Astrocyte (in vitro differentiated cells and primary cell): ENCODE data around the gene CTXN3. TPM values are rescaled to one million over a fixed set of nuclear protein-coding genes. Genes with fewer than 3 reads are reported as not detected.

Experiments used
- DNase-seq: peaks from one replicate; pipeline ENCODE4 v3.0.0-alpha.2; 2010; ENCODE audit warnings: low read depth
- FAIRE-seq: peaks from 2 replicates; lab custom pipeline; 2011; peaks lifted over from hg19 to GRCh38; lab: Jason Lieb, UNC
- H2AFZ ChIP-seq: 2 replicates; pipeline ENCODE4 v1.6.0; 2012; ENCODE audit warnings: low read depth, low read length, inconsistent platforms
- H3K27ac ChIP-seq: 2 replicates; pipeline ENCODE4 v1.5.1; 2011; ENCODE audit warnings: low read depth, low read length, inconsistent platforms
- H3K27me3 ChIP-seq: 2 replicates; pipeline ENCODE4 v1.6.0; 2011; ENCODE audit warnings: low read length, inconsistent platforms; ENCODE audit not compliant: insufficient read depth
- H3K36me3 ChIP-seq: 2 replicates; pipeline ENCODE4 v1.5.1; 2011; ENCODE audit warnings: low read length, inconsistent platforms; ENCODE audit not compliant: insufficient read depth
- H3K4me1 ChIP-seq: 2 replicates; pipeline ENCODE4 v1.5.1; 2011; ENCODE audit warnings: low read length, inconsistent platforms; ENCODE audit not compliant: insufficient read depth
- H3K4me2 ChIP-seq: 2 replicates; pipeline ENCODE4 v1.6.0; 2012; ENCODE audit warnings: low read length, inconsistent platforms
- H3K4me3 ChIP-seq: 2 replicates; pipeline ENCODE4 v1.5.1; 2011; ENCODE audit warnings: low read depth, mild to moderate bottlenecking, low read length, inconsistent platforms; ENCODE audit not compliant: insufficient read depth
- H3K79me2 ChIP-seq: 2 replicates; pipeline ENCODE4 v1.6.0; 2012; ENCODE audit warnings: mild to moderate bottlenecking, low read length, inconsistent platforms; ENCODE audit not compliant: insufficient read depth
- H3K9ac ChIP-seq: 2 replicates; pipeline ENCODE4 v1.6.0; 2012; ENCODE audit warnings: mild to moderate bottlenecking, low read length, inconsistent platforms
- H3K9me3 ChIP-seq: 2 replicates; pipeline ENCODE4 v1.5.1; 2012; ENCODE audit warnings: low read depth, mild to moderate bottlenecking, low read length, inconsistent platforms; ENCODE audit not compliant: insufficient read depth
- H4K20me1 ChIP-seq: 2 replicates; pipeline ENCODE4 v1.6.0; 2012; ENCODE audit warnings: low read length, inconsistent platforms; ENCODE audit not compliant: insufficient read depth
- H3K27ac Mint-ChIP-seq: one replicate; pipeline ENCODE4 v1.8.0; 2021; ENCODE audit warnings: mild to moderate bottlenecking, mixed read lengths; ENCODE audit not compliant: unreplicated experiment
- H3K27me3 Mint-ChIP-seq: one replicate; pipeline ENCODE4 v1.8.0; 2021; ENCODE audit warnings: low read depth, mixed read lengths; ENCODE audit not compliant: unreplicated experiment
- H3K36me3 Mint-ChIP-seq: one replicate; pipeline ENCODE4 v1.8.0; 2021; ENCODE audit warnings: low read depth, mixed read lengths; ENCODE audit not compliant: unreplicated experiment
- H3K4me1 Mint-ChIP-seq: one replicate; pipeline ENCODE4 v1.8.0; 2021; ENCODE audit warnings: low read depth, mixed read lengths; ENCODE audit not compliant: unreplicated experiment
- H3K4me3 Mint-ChIP-seq: one replicate; pipeline ENCODE4 v1.8.0; 2021; ENCODE audit warnings: mild to moderate bottlenecking, moderate library complexity, mixed read lengths; ENCODE audit not compliant: unreplicated experiment
- H3K9me3 Mint-ChIP-seq: one replicate; pipeline ENCODE4 v1.8.0; 2021; ENCODE audit warnings: mild to moderate bottlenecking, mixed read lengths; ENCODE audit not compliant: unreplicated experiment
- EZH2 ChIP-seq: IDR thresholded peaks from 2 replicates; pipeline ENCODE4 v1.6.1; 2012; ENCODE audit warnings: mild to moderate bottlenecking, low read length, inconsistent platforms; ENCODE audit not compliant: insufficient read depth
- total RNA-seq: library from RNA; stranded (reverse); gene quantifications from 2 replicates; pipeline ENCODE4 v1.2.1, GENCODE V29; 2021
- TF ChIP-seq, protein P1 (sequence below): IDR thresholded peaks from 2 replicates; pipeline ENCODE4 v1.5.1; 2011; ENCODE audit warnings: low read depth, mild to moderate bottlenecking, inconsistent platforms, low read length, moderate library complexity; ENCODE audit not compliant: insufficient read depth

The CTXN3 gene
- total RNA-seq, 1 donor from 2014 or later: not detected

GRCh38 chr5:127645300-127645726, 3.6 kb upstream of the CTXN3 start:
- TF ChIP-seq, protein P1, sequence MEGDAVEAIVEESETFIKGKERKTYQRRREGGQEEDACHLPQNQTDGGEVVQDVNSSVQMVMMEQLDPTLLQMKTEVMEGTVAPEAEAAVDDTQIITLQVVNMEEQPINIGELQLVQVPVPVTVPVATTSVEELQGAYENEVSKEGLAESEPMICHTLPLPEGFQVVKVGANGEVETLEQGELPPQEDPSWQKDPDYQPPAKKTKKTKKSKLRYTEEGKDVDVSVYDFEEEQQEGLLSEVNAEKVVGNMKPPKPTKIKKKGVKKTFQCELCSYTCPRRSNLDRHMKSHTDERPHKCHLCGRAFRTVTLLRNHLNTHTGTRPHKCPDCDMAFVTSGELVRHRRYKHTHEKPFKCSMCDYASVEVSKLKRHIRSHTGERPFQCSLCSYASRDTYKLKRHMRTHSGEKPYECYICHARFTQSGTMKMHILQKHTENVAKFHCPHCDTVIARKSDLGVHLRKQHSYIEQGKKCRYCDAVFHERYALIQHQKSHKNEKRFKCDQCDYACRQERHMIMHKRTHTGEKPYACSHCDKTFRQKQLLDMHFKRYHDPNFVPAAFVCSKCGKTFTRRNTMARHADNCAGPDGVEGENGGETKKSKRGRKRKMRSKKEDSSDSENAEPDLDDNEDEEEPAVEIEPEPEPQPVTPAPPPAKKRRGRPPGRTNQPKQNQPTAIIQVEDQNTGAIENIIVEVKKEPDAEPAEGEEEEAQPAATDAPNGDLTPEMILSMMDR: no peak
- no peak for TF ChIP-seq EZH2
- Histone ChIP-seq H3K27ac (no peak overlapping the region), H3K27me3 (peaks cover 10% of the 10 kb centered on the region), H4K20me1 (no peaks in the 10 kb centered on the region), H3K79me2 (no peaks in the 10 kb centered on the region), H3K9ac (no peak overlapping the region), H3K36me3 (no peaks in the 10 kb centered on the region), H3K4me2 (no peak overlapping the region), H3K9me3 (no peaks in the 10 kb centered on the region), H3K4me3 (no peak overlapping the region), H3K4me1 (peaks cover 3% of the 10 kb centered on the region), H2AFZ (no peak overlapping the region)
- H3K27me3 Mint-ChIP-seq: no peaks in the 10 kb centered on the region
- H3K4me1 Mint-ChIP-seq: peaks cover 13% of the 10 kb centered on the region
- H3K4me3 Mint-ChIP-seq: no peak overlapping the region
- H3K9me3 Mint-ChIP-seq: no peaks in the 10 kb centered on the region
- DNase-seq (no peak), FAIRE-seq (no peak)
- H3K27ac Mint-ChIP-seq: no peak overlapping the region
- no peaks in the 10 kb centered on the region for H3K36me3 Mint-ChIP-seq

DNA sequence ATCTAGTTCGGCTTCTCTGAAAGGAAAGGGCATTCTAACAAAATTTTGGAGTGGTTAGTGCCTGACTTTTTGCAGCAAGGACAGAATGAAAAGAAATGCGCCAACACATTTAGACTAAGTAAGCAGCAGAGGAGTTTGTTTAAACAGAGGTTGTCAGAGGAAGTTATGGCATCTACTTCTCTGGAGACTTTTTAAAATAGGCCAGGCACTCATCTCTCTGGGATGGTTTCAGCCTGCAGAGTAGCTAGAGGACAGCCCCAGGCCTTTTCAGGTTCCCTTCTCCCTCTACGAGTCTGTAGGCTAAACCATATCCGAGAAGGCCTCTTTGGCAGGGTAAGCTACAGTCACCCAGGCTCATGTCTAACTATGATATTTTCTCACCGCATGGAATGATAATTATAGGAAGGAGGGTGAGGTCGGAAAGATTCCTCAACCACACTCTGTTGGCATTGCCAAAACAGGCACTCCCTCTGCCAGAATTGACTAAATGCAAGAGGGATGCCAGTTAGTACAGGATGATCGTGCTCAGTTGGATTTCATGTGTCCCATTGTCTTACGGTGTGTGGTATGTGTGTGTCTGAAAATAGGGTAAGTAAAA, 1.4 kb upstream of the CTXN3 start:
- Histone ChIP-seq H3K4me2 (no peak overlapping the region), H3K4me3 (no peak overlapping the region), H4K20me1 (no peaks in the 10 kb centered on the region), H3K4me1 (peaks cover 13% of the 10 kb centered on the region), H3K36me3 (no peaks in the 10 kb centered on the region), H3K27ac (no peak overlapping the region), H3K9ac (no peak overlapping the region), H3K27me3 (peaks cover 10% of the 10 kb centered on the region), H3K79me2 (no peaks in the 10 kb centered on the region), H3K9me3 (no peaks in the 10 kb centered on the region), H2AFZ (no peak overlapping the region)
- H3K27me3 Mint-ChIP-seq: no peaks in the 10 kb centered on the region
- no peak overlapping the region for H3K27ac Mint-ChIP-seq
- no peak for DNase-seq
- no peak for TF ChIP-seq EZH2
- TF ChIP-seq, protein P1: no peak
- peaks cover 22% of the 10 kb centered on the region for H3K4me1 Mint-ChIP-seq
- FAIRE-seq: peak; percentile 69
- H3K9me3 Mint-ChIP-seq: no peaks in the 10 kb centered on the region
- H3K4me3 Mint-ChIP-seq: no peak overlapping the region
- H3K36me3 Mint-ChIP-seq: no peaks in the 10 kb centered on the region

- no peaks in the 10 kb centered on the region for H3K9me3 ChIP-seq
- H3K27ac ChIP-seq: no peak overlapping the region
- Mint-ChIP-seq H3K27me3 (no peaks in the 10 kb centered on the region), H3K4me3 (no peak overlapping the region), H3K36me3 (no peaks in the 10 kb centered on the region), H3K27ac (peak overlapping the region; percentile 78), H3K9me3 (no peaks in the 10 kb centered on the region), H3K4me1 (peaks cover 17% of the 10 kb centered on the region)
- H3K9ac ChIP-seq: no peak overlapping the region
- DNase-seq (peak; percentile 0), FAIRE-seq (no peak)
- H4K20me1 ChIP-seq: no peaks in the 10 kb centered on the region
- H3K4me1 ChIP-seq: peaks cover 13% of the 10 kb centered on the region
- no peak overlapping the region for H3K4me2 ChIP-seq
- H2AFZ ChIP-seq: no peak overlapping the region
- TF ChIP-seq, protein P1: no peak
- no peak for TF ChIP-seq EZH2
- H3K27me3 ChIP-seq: peaks cover 10% of the 10 kb centered on the region
- H3K4me3 ChIP-seq: no peak overlapping the region
- no peaks in the 10 kb centered on the region for H3K79me2 ChIP-seq
- no peaks in the 10 kb centered on the region for H3K36me3 ChIP-seq
Observed at GRCh38 chr5:127650022-127650421, 1.1 kb downstream of the CTXN3 start.
